HG03139 (cell line): ENCODE measurements around the gene LPP.
"Not testable (repeated sequence)": the region's sequence is repeated elsewhere in the genome, so short reads cannot be mapped to it uniquely, and the experiment has no call there.

ENCODE experiments used
- ATAC-seq: cut with Tn5 transposase; IDR thresholded peaks from one replicate; pipeline ENCODE4 v1.9.1; 2021; ENCODE audit not compliant: unreplicated experiment

LPP gene

DNA sequence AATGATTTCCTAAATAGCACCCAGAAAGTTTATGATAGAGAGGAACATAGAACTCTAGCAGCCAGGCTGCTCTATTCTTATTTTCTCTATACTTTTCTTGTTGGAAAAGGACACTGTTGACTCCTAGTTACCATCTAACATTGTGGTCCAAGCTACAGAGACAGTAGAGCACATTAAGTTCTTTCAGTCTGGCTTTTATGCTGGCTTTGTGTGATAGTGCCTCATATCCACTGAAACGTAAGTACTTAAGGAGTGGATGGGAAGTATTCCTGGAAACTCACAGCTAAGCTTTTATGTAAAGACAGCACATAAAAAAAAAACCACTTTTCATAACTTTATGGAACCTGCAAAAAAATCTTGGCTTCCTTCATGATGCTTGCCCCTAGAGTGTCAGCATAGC, 537.7 kb downstream of the LPP start:
- no peak for ATAC-seq

DNA sequence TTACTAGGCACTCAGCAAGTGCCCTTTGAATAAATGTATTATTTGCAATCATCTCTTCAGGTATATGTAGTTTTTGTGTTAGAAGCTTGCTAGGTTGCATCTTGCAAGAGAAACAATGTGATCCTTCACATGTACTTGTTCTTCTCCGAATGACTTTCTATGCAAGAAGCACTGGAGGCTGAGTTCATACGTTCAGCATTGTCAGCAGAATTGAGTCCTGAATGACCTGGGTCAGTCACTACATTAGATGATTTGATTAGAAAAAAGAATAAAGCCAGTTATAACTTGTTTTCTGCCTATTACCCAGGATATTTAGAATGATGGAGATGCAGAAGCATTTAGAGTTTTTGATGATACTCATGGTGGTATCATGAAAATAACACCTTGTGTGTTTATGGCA, 538.7 kb downstream of the LPP start:
- ATAC-seq = no peak

DNA sequence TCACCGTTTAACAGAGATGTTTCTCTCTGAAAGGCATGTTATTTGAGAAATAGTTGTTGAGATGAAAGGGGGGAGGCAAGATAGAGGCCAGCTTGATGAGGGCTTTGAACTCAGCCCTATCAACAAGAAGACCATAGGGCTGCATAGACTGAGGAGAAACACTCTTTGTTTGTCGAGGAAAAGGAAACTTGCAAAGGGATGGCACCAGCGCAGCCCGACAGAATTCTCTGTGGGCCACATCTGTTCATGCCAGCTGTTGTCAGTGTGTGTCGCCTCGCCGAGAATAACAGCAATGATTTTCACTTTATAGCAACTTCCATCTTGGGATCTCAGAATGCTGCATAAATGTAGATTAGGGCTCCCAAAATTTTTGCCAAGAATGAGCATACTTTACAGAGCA, 539.5 kb downstream of the LPP start:
- no peak for ATAC-seq

DNA sequence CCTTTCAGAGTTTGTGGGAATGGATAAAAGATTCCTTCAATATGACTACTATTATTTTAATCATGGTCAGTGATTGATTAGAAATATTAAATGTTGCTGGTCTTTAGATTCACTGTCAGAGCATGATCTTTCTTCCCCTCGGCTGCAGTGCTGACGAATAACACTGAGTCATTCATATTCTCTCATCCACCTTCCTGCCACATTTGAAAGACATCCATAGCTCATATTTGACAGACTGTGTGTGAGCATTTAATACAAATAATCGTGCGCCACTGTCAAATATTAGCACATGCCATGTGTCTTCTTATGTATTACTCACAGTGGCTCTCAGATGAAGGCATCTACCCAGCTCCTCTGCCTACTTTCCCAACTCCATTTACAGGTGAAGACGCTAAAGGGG, 541.3 kb downstream of the LPP start:
- ATAC-seq = no peak

DNA sequence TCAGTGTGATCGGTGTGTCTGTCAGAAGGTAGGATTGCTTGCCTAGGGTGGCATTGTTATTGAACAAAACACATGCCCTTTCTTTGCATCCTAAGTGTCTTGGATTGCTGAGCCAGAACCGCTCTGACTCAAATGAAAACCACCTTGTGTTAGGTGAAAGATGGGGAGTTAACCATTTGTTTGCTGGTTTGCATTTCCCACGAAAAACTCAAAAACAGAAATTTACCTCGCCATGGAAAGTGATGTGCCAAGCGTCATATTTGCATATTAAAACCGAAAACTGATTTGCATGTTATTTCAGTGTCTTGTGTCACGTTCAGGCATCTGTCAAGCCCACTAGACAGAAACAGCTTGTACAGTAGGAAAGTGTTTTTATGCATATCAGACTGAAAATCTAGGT, 543.2 kb downstream of the LPP start:
- peak; percentile 84 for ATAC-seq

DNA sequence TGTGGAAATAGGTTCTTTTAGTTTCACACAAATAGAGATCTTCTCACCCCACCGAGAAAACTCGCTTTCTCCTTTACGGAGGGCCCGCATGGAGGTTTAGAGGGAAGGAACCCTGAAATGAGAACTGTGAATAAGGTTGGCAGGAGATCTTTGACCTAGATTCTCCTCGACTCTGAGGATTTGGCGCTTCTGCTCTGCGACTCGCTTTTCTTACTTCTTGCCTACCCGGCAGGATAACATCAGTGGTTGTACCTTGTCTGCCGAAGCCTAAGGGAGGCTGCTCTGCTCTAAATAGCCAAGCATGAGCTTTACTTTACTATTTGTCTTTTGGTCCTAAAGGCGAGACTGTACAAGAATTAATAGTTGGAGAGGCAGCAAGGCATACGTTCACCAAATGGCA, 544.5 kb downstream of the LPP start:
- no peak for ATAC-seq

DNA sequence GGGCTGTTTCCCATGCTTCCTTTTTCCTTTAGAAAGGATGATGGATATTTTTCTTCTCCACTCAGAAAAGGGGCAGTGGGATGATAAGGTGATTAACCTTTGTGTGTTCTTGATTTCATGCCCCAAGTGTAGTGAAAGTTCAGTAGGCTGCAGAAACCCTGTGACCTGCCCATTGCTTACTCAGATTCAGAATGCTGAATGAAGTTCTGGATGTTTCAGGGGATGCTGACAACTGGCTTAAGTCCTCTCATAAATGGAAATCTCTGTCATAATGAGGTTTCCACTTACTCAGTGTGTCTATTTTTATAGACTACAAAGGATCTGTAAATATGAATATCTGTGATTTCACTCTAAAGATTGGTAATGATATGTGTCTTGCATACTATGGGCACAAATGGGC, 546.5 kb downstream of the LPP start:
- no peak for ATAC-seq

DNA sequence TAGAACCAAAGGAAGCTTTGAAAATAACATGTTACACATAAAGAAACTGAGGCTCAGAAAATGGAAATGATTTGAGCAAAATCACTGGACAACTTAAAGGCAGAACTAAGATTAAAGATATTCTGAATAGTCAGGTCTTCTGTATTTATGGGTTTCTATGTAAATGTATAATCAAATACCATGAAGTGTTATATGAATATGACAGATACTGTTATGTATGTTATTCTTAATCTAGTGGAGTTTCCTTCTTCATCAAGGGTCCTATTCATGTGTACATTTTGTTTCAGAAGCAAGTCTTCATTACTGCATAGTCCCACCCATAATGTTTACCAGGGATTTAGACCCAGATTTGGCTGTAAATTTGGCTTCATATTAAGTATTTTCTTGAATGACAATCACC, 547.0 kb downstream of the LPP start:
- no peak for ATAC-seq

DNA sequence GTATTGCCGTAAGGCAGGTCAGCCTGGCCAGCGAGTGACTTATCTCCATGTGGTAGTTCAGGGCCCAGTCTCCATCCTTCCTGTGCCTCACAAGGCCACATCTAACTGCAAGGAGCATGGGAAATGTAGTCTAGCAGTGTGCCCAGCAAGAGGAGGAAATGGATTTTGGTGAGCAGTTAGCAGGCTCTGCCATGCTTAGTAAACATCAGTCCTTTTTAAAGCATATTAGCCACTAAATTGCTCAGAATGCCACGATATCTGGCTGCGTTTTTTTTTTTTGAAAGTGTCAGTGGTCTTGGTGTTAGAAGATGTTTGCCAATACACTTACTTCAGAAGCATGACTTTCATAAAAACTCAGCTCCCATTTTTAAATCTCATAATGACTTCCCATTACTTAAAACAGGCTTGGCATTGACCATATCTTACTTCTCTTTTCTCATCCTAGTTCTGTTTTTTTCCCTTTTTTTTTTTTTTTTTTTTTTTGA, 547.6 kb downstream of the LPP start:
- no peak for ATAC-seq

DNA sequence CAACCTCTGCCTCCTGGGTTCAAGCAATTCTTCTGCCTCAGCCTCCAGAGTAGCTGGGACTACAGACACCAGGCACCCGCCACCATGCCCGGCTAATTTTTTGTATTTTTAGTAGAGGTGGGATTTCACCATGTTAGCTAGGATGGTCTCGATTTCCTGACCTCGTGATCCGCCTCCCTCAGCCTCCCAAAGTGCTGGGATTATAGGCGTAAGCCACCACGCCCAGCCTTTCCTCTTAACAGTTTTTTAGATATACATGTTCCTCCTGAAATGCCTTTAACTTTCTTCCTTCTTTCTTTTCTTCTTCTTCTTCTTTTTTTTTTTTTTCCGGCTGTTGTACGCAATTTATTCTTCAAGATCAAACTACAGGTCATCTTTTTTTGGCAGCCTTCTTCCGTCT, 548.1 kb downstream of the LPP start:
- not testable (repeated sequence) for ATAC-seq

DNA sequence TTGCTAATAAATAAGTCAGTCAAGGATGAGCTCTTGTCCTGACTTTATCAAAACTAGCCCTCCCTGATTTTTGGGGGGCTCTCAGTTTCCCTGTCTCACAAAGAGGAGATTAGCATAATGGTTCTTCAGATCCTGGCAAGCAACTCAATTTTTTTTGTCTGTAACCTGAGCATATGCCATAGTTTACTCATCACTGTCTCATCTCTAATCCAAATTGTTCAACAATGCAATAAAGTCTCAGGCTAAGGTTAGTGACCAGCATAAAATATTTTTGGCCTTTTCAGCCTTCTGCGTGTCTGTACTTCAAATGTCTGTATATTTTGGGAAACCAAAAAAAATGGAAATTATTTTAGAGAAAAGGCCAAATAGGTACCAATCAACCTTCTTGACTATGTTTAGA, 552.2 kb downstream of the LPP start:
- no peak for ATAC-seq

DNA sequence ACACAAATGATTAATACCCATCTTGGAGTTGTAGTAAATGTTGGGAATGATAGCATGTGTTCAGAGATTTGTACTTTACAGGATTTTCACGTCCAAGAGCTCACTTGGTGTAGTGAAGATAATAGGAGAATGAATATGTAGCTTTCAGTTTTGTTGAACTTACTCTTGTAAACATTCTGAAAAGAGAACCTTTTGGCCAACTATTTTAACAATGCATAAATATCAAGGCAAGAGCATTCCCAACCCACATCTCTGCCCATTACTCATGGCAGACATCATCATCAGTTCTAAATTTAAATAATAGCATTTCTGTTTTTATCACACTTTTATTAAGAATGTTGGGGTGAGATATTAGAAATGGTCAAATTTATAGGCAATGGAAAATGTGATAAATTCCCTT, 552.6 kb downstream of the LPP start:
- no peak for ATAC-seq

DNA sequence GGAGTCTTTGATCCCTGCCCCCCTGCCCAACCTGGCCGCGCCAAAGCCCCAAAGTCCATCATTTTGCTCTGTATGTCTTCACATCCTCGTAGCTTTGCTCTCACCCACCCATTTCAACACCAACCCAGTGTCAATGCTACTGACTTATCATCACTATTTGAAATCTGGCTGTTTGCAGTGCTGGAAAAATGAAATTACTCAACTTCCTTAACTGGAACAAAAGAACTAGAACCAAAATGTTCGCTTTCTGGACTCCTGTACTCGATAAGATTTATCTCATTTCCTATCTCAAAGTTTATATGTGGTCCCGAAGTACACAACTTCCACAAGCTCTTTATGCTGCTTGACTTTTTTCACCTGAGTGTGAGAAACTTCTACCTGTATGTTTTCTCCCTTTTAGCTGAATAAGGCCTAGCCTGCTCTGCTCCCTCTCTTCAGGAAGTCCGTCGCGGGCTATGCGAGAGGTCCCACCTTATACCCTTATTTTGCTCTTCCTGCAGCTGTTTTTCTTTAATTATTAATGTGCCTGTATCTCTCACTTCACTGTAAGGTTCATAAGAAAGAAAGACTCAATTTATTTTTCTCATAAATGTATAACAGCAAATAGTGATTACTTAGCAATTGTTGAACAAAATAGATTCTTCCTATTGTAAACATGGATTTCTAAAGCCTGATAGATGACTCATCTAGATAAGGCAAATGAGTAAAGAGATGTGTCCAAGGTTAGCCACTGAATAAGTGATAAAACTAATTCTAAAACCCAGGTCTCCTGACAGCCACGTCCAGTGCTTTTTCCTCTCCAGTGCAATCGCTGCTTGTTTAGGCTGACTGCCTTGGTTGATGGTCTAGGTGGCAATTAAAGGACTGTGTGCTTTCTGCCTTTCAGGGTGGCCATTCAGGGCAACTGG, 553.7 kb downstream of the LPP start:
- ATAC-seq = no peak

DNA sequence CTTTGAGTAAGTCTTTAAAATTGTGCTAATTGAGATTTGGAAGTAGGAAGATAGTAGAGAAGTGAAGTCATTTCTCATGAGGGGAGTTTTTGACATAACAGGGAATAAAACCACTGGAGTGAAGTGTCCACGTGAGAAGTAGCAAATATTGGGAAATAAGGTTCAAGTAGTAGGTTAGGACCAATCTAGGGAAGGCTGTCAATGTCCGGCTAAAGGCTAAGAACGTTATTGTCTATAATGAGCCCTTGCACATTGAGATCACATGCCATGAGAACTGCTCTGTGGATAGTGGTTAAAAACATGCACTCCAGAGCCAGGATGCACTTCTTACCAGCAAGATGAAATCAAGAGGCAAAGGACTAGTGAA, 557.9 kb downstream of the LPP start:
- no peak for ATAC-seq

DNA sequence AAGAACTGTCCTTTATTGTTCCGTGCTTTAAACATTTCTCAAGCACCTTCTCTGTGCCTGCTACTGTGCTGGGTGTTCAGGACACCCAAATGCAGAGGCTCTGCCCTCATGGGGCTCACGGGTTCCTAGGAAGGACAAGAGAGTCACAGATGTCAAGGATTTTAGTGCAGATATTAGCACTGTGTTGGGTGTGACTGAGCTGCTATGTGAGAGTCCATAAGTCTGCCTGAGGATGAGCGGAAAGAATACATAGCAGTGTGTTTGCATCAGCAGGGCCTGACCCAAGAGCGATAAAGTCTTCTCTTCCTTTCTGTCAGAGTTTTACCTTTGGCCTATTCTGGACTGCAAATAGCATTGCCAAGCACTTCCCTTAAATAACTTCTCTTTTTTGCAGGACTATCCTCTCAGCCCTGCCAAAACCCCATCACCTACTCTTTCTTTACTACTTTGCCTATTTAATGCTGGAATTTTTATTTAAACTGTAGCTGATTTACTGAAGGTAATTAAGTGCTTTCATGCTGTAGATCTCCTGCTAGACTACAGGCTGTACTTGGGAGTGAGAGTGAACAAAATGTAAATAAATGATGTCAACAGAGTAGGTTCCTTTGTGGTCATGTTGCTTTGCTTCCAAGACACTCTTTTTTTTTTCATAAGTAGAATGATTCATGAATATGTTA, 558.4 kb downstream of the LPP start:
- ATAC-seq = no peak

DNA sequence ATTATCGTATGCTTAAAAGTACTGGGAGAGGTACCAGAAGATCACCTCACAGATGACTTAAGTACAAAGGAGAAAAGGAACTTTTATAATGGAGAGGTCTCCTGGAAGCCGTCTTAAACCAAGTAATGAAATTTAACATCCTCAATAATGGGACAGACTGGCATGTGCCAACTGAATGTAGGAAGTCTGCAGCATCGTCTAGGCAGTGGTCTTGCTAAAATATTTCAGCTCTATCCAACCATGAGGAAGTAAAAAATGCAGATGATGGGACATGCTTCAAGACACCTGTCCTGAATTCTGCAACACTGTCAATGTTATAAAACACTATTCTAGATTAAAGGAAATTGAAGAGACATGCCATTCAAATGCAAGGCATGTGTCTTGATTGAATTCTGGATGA, 559.0 kb downstream of the LPP start:
- ATAC-seq = no peak

DNA sequence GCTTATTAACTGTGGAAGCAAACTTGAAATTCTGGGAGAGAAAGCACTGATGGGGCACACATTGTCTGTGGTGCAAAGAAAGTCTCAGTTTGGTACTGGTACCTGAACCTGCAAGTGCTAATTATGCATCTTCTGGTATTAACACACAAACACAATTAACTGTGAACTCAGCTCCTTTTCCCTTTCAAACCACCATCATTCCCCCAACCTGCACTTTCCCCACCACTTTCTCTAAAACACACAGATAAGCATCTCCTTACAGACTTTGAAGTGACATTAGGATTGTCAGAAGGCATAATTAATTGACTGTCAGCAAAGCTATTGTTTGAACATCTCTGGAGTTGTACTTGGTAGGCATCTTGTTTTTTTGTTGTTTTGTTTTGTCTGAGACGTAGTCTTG, 565.6 kb downstream of the LPP start:
- no peak for ATAC-seq

DNA sequence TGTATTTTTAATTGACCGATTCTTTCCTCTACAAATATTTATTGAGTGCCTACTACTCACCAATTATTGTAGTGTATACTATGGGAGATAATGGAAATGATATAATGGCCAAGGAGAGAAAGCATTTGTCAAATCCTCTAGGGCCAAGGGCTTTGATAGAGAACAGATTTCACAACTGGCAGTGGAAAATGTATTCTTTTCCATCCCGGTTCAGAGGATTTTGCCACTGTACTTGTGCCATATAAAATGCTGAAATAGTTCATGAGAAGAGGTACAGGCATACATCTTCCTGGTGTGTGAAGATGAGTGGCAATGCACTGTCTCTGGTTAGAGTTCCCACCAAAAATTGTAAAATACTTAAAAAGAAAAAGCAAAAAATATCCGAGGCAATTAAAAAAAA, 566.3 kb downstream of the LPP start:
- ATAC-seq = no peak

DNA sequence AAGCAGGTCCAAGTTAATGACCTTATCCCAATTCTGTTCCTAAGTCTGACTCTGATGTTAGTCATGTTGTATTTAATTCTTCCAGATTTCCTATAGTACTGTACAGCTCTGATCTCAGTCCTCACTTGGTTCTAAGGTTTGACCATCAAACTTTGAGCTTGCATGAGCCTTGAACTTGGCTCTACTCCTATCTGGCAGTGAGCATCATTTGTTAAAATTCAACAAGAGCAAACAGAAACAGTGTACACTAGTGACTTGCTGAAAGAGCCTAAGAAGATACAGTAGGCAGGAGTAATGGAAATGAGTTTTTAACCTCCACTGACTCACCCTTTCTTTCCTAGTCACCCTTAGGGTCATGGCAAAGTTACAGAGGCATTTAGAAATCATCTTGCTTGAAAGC, 566.7 kb downstream of the LPP start:
- ATAC-seq = no peak

DNA sequence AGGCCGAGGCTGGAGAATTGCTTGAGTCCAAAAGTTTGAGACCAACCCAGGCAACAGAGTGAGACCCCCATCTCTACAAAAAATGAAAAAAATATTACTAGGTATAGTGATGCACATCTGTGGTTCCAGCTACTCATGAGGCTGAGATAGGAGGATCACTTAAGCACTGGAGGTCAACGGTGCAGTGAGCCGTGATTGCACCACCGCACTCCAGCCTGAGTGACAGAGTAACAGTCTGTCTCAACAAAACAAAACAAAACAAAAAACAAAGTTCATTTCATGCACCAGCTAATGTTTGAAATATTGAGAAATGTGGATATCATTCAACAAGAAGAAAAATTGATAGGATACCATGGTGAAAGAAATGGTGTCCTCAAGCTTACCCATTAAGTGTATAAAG, 567.4 kb downstream of the LPP start:
- no peak for ATAC-seq

DNA sequence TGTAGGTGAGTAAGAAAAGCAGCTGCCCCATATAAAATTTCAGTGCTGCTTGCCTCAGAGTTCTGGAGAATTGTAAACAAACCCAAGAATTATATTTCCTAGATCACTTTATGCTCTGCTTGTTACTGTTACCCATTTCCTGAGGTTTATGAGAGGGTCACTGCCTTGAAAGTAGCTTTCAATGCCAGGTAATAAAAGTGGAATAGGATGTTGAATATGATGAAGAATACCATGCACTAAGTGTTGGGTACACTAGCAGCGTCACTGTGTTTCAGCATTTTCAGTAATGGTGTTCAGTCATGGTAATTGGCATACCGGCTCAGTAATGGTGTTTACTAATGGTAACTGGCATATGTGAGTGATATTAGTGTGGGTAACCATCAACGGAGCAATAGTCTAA, 568.0 kb downstream of the LPP start:
- ATAC-seq = no peak

DNA sequence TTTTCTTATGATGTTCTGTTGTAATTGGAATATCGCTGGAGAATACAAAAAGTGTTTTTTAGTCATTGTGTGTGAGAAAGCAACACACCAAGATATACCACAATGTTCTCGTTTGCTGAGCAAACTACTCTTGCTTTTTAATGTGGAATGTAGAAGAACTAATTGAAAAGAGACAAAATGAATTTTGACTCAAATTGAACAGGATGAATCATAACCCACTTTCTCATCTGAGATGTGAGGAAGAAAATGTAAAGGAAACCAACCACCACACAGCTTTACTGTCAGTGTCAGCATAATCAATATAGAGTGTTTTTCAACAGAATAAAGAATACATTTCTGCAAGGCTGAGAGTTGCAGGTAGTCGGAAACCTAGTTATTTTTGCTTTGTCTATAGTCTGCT, 569.0 kb downstream of the LPP start:
- no peak for ATAC-seq

DNA sequence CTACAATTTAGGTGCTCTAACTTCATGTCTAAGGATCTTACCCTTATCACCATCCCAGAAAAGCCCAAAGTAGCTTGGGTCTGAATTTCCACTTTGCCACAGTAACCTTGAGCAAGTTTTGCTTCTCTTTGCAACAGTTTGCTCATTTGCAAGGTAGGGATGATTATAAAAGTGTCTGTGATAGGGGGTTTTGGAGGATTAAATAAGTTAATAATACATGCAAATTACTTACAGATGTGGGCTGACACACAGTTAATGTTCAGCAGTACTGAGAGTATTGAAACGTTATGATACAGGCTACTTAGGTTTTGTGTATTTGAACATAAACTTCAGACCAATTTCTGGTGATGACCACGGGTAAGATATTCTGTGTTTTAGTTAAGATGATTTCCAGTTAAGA, 573.1 kb downstream of the LPP start:
- no peak for ATAC-seq
